Islet of Langerhans (tissue), 1 donor: ENCODE data around the gene PRKCZ.
"Not testable (repeated sequence)": the region's sequence is repeated elsewhere in the genome, so short reads cannot be mapped to it uniquely, and the experiment has no call there.

Experiments used
- FAIRE-seq: peaks from one replicate; lab custom pipeline; 2011; peaks lifted over from hg19 to GRCh38; lab: Jason Lieb, UNC

The PRKCZ gene

GRCh38 chr1:2135941-2136340 lies 85.7 kb downstream of the PRKCZ start:
- no peak for FAIRE-seq

DNA sequence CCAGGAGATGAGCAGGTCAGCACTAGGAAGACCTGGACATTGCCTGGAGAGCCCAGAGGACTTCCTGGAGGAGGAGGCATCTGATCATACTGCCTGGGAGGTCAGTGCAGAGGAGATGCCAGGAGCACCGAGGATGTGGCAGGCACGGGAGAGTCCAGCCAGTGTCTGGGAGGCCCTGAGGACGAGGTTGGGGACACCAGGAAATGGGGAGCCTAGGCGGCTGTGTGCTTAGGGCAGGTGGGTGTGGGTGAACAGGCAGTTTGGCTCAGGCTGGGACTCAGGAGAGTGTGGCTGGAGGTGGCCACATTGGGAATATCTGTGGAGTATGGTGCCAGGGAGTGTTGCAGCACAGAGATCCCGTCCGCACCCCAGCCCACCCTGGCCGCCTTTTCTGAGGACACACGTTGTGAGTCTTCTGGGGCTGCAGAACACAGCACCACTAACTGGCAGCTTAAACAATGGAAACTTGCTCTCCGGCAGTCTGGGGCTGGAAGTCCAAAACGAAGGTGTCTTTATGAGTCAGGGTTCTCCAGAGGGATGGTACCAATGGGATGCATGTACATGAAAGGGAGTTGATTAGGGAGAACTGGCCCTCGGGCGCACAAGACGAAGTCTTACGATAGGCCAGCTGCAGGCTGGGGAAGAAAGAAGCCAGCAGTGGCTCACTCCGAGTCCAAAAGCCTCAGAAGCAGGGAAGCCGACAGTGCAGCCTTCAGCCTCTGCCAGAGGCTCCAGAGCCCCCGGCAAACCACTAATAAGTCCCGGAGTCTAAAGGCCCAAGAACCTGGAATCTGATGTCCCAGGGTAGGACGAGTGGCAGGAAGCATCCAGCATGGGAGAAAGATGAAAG lies 86.4 kb downstream of the PRKCZ start:
- FAIRE-seq, result no peak

DNA sequence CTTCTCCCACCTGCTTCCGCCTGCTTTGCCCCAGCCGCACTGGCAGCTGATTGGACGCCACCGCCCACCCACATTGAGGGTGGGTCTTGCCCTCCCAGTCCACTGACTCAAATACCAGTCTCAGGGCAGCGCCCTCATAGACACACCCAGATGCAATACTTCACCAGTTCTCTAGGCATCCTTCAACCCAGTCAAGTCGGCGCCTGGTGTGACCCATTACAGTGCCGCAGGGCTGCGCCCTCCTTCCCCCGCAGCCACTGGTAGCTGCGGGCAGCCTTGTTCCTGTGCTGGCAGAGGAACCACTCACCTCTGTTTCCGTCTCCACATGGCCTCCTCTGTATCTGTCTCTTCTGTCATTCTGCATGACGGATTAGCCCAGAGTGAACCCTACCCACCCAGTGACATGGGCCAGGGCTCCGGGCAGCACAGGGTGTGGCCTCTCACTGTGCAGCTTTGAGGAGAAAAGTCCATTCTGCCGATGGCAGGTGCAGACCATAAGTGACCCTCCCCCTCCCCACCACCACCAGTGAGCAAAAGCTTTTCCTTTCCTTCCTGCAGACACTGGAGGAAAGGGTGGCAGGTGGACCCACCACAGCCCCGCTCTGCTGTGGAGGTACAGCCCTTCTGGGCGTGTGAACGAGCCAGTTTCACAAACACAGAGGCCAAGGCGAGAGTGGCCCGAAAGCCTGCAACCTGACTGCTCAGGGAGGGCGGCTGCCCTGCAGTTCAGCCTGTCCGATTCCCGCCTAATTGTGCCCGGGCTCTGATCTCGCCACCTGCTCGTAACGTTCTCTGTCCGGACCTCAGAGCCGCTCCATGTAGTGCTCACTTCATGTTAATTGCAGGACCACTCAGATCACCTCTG lies 87.3 kb downstream of the PRKCZ start:
- no peak for FAIRE-seq

DNA sequence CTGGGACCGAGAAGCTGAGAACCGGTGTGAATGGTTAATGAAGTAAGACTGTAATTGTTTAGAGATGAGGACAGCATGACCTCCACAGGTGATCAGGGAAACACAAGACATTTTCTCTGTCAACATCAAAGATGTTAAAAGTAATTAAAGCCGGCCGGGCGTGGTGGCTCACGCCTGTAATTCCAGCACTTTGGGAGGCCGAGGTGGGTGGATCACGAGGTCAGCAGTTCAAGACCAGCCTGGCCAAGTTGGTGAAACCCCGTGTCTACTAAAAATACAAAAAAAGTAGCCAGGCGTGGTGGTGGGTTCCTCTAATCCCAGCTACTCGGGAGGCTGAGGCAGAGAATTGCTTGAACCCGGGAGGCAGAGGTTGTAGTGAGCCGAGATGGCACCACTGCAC lies 88.9 kb downstream of the PRKCZ start:
- FAIRE-seq, result not testable (repeated sequence)

GRCh38 chr1:2141025-2141424 lies 90.8 kb downstream of the PRKCZ start:
- no peak for FAIRE-seq

DNA sequence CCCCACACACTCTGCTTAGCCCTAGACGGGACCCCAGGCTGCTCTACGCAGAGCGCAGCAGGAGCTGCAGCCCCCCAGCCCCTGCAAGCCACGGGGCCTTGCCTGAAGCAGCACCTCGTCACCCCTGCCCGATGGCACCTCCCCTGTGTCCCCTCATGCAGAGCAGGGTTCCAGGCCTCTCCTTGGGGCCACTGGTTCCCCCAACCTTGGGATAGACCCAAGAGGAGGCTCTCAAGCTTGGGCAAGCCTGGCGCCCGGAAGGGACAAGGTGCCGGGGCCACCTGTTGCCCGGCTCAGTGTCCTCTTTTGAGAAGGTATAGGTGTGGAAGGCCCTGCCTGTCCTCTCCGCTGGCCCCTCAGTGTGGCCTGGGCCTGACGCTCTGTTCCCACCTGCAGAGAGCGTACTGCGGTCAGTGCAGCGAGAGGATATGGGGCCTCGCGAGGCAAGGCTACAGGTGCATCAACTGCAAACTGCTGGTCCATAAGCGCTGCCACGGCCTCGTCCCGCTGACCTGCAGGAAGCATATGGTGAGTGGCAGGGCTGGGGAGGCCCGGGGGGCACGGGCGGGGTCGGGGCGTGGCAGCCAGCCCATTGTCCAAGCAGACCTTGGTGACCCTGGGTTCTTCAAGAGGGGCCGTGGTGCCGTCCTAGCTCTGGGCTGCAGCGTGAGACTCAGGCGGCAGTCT lies 93.7 kb downstream of the PRKCZ start:
- no peak for FAIRE-seq

DNA sequence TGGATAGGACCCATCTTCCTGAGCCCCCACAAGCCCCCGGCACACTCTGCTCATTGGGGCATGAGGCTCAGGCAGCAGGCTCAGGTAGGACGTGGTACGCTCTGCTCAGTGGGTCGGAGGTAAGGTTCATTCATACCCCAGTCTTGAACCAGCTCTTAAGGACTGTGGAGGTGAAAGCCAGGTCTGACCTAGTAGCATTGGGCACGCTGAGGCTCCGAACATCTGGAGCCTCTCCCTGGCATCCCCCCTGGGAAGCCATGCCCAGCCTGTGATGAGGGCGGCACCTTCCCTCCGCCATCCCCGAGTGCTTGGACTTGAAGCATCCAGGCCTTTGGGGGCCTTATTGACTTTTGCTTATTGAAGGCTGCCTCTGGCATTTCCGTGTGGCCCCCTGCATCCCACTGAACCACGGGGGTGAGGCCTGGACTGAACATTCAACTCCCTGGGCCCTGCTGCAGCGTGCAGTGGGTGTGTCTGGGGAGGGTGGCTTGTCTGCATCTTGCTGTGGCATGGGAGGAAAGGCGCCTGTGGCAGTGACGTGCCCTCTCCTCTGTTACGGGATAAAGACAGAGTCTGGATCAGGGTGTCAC lies 94.4 kb downstream of the PRKCZ start:
- FAIRE-seq, result no peak

- no peak for FAIRE-seq
Observed at GRCh38 chr1:2145946-2146835, 96.0 kb downstream of the PRKCZ start.

DNA sequence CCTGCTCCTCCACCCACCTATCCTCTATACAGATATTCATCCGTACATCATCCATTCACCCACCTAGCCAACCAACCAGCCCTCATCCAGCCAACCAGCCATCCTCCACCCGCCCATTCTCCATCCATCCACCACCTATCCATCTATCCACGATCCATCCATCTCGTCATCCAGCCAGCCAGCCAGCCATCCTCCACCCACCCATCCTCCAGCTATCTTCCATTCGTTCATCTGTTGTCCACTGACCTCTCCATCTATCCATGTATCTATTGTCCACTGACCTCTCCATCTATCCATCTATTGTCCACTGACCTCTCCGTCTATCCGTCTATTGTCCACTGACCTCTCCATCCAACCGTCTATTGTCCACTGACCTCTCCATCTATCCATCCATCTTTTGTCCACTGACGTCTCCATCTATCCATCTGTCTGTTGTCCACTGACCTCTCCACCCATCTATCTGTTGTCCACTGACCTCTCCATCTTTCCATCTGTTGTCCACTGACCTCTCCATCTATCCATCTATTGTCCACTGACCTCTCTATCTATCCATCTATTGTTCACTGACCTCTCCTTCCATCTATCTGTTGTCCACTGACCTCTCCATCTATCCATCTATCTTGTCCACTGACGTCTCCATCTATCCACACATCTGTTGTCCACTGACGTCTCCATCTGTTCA lies 96.8 kb downstream of the PRKCZ start:
- FAIRE-seq, result no peak

DNA sequence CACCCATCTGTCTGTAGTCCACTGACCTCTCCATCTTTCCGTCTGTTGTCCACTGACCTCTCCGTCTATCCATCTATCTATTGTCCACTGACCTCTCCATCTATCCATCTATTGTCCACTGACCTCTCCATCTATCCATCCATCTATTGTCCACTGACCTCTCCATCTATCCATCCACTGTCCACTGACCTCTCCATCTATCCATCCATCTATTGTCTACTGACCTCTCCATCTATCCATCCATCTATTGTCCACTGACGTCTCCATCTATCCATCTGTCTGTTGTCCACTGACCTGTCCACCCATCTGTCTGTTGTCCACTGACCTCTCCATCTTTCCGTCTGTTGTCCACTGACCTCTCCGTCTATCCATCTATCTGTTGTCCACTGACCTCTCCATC lies 97.7 kb downstream of the PRKCZ start:
- not testable (repeated sequence) for FAIRE-seq

GRCh38 chr1:2148691-2149090 lies 98.5 kb downstream of the PRKCZ start:
- FAIRE-seq, result no peak

DNA sequence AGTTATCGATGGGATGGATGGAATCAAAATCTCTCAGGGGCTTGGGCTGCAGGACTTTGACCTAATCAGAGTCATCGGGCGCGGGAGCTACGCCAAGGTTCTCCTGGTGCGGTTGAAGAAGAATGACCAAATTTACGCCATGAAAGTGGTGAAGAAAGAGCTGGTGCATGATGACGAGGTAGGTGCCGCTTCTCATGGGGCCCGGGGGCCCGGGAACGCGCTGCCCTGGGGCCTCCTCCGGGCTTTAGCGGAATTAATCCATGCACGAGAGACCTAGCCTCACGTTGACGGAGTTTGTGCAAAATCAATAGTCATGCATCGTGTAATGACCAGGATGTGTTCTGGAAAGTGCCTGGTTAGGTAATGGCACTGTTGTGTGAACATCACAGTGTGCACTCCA lies 100.6 kb downstream of the PRKCZ start:
- FAIRE-seq, result no peak

DNA sequence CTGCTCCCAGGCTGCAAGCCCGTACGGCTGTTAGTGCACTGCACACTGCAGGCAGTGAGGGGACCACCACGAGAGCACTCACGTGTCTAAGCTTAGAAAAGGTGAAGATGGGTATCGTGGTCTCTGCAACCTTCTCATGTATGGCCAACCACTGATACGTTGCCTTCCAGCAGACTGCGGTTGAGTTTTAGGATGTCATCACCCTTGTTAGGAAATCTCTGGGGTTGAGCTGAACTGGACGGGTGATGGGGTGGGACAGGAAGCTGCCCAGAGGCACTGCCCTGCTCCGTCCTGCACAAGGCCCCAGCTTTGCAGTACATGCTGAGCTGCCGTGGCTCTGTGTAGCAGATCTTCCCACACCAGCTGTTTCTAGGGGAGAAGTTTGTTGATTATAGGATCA lies 101.0 kb downstream of the PRKCZ start:
- no peak for FAIRE-seq

GRCh38 chr1:2151911-2152310 lies 101.7 kb downstream of the PRKCZ start:
- no peak for FAIRE-seq

DNA sequence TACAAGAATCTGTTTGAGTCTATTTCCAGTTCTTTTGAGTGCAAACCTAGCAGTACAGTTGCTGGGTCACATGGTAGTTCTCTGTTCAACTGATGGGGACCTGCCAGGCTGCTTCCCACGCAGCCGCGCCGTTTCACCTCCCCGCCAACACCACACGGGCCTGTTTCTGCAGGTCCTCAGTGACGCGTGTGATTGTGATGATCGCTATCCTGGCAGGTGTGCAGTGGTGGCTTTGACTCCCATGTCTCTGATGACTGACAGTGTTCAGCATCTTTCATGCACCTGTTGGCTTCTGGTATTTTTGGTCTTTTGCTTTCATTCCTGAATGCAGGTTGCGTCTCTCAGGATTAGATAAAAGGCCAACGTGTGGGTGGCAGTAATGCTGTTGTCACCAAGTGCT lies 102.7 kb downstream of the PRKCZ start:
- no peak for FAIRE-seq

GRCh38 chr1:2154022-2154421 lies 103.8 kb downstream of the PRKCZ start:
- FAIRE-seq, result no peak

- no peak for FAIRE-seq
Observed at GRCh38 chr1:2155147-2155598, 105.0 kb downstream of the PRKCZ start.

DNA sequence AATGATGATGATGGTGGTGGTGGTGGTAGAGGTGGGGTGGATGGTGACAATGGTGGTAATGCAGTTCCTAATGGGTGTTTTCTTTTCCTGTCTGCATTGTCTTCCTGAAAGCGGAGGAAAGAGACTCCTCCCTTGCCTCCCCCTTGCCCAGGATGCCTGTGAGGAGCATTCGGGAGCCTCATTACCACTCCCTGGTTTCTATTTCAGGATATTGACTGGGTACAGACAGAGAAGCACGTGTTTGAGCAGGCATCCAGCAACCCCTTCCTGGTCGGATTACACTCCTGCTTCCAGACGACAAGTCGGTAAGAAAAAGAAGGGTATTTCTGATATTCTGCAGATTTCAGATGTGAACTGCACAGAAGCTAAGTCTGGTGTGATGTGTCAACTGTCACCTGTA lies 105.6 kb downstream of the PRKCZ start:
- no peak for FAIRE-seq

GRCh38 chr1:2156866-2157265 lies 106.7 kb downstream of the PRKCZ start:
- no peak for FAIRE-seq

- no peak for FAIRE-seq
Observed at GRCh38 chr1:2157856-2158255, 107.6 kb downstream of the PRKCZ start.

DNA sequence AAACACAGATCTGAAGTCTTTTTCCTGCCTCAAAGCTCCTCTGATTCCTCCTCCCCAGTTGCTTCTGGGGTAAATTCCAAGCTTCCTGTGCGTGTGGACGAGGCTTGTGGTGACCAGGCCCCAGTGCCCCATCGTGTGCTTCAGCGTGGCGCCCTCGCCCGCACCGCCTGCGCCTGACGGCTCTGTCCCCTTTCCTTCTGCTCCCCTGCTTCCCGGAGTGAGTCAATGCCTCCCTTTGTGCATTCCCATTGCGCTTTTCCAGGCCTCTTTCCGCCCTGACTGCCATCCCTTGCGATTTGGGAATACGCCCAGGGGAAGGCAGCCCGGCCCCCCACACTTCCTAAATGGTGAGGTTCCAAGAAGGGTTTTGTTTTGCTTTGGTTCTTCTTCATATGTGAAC lies 108.1 kb downstream of the PRKCZ start:
- FAIRE-seq, result no peak
